Measurements from ENCODE around the gene ZBTB45. TPM values are rescaled to one million over a fixed set of nuclear protein-coding genes. Genes with fewer than 3 reads are reported as not detected.
"Not testable (repeated sequence)": the region's sequence is repeated elsewhere in the genome, so short reads cannot be mapped to it uniquely, and the experiment has no call there.

The ZBTB45 gene
- total RNA-seq, 1 experiment from 2014 or later: 8.3 TPM

DNA sequence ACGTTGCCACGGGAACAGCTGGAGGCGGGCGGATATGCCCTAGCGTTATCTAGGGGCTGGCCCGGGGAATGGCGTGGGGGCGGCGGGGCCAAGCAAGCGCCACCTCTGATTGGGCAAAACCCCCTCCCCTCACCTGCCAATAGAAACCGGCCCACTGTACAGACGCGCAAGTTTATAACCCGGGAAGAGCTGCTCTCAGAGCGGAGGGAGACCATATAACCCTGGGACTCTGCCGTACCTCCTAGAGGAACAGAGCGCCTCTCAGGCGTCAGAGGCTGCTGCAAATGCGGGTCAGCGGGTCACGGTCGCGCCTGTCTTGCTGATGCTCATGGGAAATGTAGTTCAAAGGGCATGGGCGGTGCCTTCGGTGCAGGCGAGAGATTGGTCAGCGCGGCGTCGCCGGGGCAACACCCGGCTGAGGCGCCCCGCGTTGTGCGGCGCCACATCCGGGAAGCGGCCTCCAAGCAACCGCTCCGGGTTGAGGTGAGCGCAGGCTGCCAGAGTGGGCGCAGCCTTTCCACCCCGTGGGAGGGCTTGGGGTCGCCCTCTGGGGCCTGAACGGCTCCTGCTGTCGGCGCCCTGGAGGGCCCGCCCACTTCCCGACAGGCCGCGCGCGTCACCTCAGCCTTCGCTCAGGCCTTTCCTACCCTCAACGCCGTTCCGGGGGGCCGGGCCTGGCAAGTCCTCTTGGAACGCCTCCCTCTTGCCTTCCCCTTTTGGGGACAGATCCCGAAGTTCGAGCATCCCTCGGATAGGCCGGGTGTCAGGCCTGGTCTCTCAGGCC, 43.7 kb downstream of the ZBTB45 start, which contains the start of gene ZNF446:
TSS of gene ZNF446 (plus strand) at position 639 of the 784 bp plus-strand sequence. CDS start 867 bp downstream, outside the sequence.
- Histone ChIP-seq H3K9me3 (no peaks in the 10 kb centered on the region), H3K27me3 (no peaks in the 10 kb centered on the region), H3K4me3 (peak within 1 kb of the TSS; percentile 60), H3K36me3 (peaks cover 16% of the 10 kb centered on the region)
- peak; percentile 98 for DNase-seq

DNA sequence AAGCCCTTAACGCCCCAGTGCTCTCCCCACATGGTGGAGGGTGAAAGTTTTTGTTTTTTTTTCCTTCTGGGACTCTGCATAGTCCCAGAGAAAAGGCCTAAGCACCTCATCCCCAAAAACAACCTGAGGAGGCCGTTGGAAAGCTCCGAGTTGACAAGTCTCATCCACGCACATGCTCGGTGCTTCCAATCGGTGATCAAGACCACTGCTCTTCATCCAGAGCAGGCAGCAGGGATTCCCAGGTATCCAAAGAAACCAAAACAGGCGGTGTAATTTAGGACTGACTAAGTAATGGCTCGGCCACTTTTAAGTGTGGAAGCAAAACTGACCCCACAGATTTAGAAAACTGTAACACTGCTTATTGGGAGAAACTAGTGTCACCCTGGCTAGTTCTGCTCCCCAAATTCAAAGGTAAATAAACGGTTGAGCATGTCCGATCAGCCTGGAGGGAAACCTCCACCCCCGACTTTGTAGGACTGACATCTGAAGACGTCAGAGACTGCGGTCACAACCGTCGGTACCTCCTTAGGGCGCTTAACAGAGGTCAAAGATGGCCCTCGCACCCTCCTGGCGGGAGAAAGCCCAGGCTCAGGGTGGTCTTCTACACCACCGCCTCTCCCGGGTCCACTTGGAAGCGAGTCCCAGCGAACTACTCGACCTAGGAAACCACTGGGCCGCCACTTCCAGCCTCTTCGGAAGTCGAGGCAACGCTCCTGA, 44.5 kb downstream of the ZBTB45 start:
- no peak for DNase-seq
- no peaks in the 10 kb centered on the region for H3K9me3 ChIP-seq
- no peaks in the 10 kb centered on the region for H3K27me3 ChIP-seq
- peak overlapping the region; percentile 60 for H3K4me3 ChIP-seq
- H3K36me3 ChIP-seq: peaks cover 16% of the 10 kb centered on the region

GRCh38 chr19:58474291-58474996, 45.2 kb downstream of the ZBTB45 start:
- no peak for DNase-seq
- Histone ChIP-seq H3K4me3 (no peak overlapping the region), H3K27me3 (no peaks in the 10 kb centered on the region), H3K9me3 (no peaks in the 10 kb centered on the region), H3K36me3 (peaks cover 19% of the 10 kb centered on the region)

DNA sequence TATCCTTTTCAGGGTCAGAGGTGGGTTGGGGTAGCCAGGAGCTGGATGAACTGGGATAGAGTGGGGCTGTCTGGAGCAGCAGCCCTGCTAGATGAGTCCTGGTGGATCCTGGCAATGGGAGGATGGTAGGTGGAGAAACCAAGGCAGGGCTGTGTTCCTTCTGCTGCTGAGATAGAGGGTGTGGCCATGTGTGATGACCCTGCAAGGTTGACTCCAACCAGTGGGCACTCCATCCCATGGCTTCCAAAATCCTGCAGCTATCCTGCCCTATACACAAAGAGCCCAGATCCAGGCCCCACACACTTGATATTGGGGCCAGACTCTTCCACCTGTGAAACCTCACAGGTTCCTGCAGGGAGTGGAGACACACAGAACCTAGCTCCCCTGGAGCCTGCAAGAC, 45.8 kb downstream of the ZBTB45 start:
- Histone ChIP-seq H3K4me3 (no peak overlapping the region), H3K9me3 (no peaks in the 10 kb centered on the region), H3K36me3 (peaks cover 25% of the 10 kb centered on the region), H3K27me3 (no peaks in the 10 kb centered on the region)
- no peak for DNase-seq

DNA sequence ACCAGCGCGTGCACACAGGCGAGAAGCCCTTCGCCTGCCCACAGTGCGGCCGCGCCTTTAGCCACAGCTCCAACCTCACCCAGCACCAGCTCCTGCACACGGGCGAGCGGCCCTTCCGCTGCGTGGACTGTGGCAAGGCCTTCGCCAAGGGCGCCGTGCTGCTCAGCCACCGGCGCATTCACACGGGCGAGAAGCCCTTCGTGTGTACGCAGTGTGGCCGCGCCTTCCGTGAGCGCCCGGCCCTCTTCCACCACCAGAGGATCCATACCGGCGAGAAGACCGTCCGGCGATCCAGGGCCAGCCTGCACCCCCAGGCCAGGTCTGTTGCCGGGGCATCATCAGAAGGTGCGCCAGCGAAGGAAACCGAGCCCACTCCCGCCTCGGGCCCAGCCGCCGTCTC, 47.9 kb downstream of the ZBTB45 start:
- no peak overlapping the region for H3K4me3 ChIP-seq
- DNase-seq: no peak
- H3K36me3 ChIP-seq: peaks cover 23% of the 10 kb centered on the region
- H3K9me3 ChIP-seq: no peaks in the 10 kb centered on the region
- H3K27me3 ChIP-seq: no peaks in the 10 kb centered on the region

- H3K9me3 ChIP-seq, H3K4me3 ChIP-seq, H3K27me3 ChIP-seq, DNase-seq: not testable (repeated sequence)
- H3K36me3 ChIP-seq: peaks cover 23% of the 10 kb centered on the region
Observed at GRCh38 chr19:58470837-58471543, 48.6 kb downstream of the ZBTB45 start.

DNA sequence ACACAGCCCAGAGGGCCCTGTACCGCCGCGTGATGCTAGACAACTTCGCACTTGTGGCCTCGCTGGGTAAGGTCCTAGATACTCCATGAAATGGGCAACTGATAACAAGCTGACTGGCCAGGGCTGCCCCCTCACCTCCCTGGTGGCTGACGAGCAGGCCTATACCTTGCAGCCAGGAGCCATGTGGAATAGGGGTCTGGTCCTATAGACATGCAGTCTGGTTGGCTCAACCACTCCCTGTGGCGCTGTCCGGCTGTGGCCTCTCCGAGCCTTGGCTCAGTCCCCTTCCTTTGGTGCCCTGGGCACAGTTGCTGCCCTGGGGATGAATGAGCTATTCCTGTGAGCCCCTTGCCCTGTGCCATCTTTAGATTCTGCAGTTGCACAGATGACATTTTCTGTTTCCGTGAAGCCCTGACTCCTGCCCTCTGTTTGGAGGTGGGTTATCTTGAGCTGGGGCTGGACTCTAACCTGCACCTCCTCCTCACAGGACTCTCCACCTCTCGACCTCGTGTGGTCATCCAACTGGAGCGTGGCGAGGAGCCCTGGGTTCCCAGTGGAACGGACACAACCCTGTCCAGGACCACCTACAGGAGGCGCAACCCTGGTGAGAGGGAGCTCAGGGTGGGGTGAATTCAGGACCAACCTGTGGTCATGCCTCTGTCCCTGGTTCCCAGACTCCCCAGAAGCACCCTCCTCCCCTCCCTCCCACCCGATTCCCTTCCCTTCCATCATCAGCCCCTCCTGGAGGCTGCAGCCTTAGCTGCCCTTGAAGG, 50.2 kb downstream of the ZBTB45 start:
- no peaks in the 10 kb centered on the region for H3K9me3 ChIP-seq
- peaks cover 23% of the 10 kb centered on the region for H3K36me3 ChIP-seq
- no peak overlapping the region for H3K4me3 ChIP-seq
- DNase-seq: no peak
- no peaks in the 10 kb centered on the region for H3K27me3 ChIP-seq

GRCh38 chr19:58468216-58468839, 51.3 kb downstream of the ZBTB45 start:
- H3K4me3 ChIP-seq: peak overlapping the region; percentile 73

DNA sequence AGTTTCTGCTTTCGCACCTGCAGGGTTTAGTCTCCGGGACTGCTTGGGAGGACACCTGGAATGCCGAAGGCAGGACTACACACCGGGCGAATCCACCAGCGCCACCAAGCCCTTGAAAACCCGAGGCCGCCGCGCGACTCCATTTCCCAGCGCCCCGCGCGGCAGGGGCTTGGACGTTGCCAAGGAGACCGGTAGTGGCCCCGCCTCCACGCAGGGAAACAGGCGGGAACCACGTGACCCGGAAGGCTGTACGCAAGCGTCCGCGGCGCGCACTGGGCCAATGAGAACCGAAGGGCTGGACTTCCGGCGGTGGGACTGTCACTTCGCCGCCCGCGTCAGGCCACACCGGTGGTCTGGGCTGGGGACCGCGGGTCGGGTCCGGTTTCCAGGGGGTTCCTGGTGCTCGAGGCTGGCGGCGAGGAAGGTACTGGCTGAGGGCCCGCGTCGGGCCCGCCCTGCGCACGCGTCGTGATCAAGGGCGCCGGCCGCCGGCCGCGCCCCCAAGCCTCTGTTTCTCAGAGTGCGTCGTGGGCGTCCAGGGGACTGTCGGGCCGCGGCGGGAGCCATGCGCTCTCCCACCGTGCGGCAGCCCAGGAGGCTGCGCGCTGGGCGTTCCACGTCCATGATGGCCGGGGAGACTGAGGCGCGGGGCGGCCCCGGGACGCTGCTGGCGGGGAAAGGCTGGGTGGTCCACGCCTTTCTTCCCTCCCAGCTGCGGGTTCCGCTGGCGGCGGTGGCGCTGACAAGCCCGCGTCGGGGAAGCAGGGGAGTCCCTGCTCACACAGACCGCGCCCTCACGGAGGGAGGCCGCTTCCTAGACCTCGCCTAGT, 52.6 kb downstream of the ZBTB45 start, which contains the start of gene ZNF324:
TSS of gene ZNF324 (plus strand) at position 321 of the 830 bp plus-strand sequence. CDS start 2,106 bp downstream, outside the sequence.
- Histone ChIP-seq H3K36me3 (peaks cover 13% of the 10 kb centered on the region), H3K9me3 (no peaks in the 10 kb centered on the region), H3K27me3 (no peaks in the 10 kb centered on the region), H3K4me3 (peak within 1 kb of the TSS; percentile 73)
- peak; percentile 97 for DNase-seq

More at GRCh38 chr19:58468216-58468839, 51.3 kb downstream of the ZBTB45 start:
- Histone ChIP-seq H3K9me3 (no peaks in the 10 kb centered on the region), H3K27me3 (no peaks in the 10 kb centered on the region), H3K36me3 (peaks cover 20% of the 10 kb centered on the region)
- peak; percentile 18 for DNase-seq

DNA sequence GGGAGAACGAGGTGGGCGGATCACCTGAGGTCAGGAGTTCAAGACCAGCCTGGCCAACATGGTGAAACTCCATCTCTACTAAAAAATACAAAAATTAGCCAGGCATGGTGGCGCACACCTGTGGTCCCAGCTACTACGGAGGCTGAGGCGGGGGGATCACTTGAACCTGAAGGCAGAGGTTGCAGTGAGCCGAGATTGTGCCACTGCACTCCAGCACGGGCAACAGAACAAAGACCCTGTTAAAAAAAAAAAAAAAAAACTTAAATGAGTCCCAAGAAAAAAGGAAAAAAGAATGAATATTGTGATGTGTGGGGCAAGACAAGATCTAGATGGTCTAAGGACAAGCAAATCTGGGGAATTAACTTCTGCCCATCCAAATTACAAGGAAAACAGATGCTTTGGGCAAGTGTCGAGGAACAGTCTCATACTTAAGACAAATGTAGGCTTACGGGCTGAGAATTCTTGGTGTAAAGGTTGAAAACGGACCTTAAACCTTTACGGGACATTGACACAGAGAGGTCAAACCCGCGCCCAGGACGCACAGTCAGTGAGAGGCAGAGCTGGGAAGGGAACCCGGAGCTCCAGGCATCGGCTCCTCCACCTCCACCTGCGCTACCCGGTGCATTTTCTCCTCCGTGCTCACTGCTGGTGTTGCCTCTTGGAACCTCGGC, 53.4 kb downstream of the ZBTB45 start:
- no peaks in the 10 kb centered on the region for H3K27me3 ChIP-seq
- no peaks in the 10 kb centered on the region for H3K9me3 ChIP-seq
- peak; percentile 21 for DNase-seq
- H3K36me3 ChIP-seq: peaks cover 9% of the 10 kb centered on the region
- H3K4me3 ChIP-seq: peak overlapping the region; percentile 73

Other genes with a start within 250 kb of the ZBTB45 start
- gene ZNF8, start 240.9 kb downstream of the ZBTB45 start, total RNA-seq (2014; rRNA removed; shearing (Covaris generic); ENCODE audit: low replicate concordance): 1.5 and 3.0 TPM in 2 replicates
- gene ERVK3-1, start 214.4 kb downstream of the ZBTB45 start, total RNA-seq (2014; rRNA removed; shearing (Covaris generic); ENCODE audit: low replicate concordance): 26.0 and 32.0 TPM in 2 replicates
- gene ZSCAN22, start 192.8 kb downstream of the ZBTB45 start, total RNA-seq (2014; rRNA removed; shearing (Covaris generic); ENCODE audit: low replicate concordance): 0.12 and 2.5 TPM in 2 replicates
- 29.0 TPM in 1 of 2 replicates, not detected in the other for gene A1BG, start 166.3 kb downstream of the ZBTB45 start, total RNA-seq (2014; rRNA removed; shearing (Covaris generic); ENCODE audit: low replicate concordance)
- gene ZNF497, start 157.1 kb downstream of the ZBTB45 start, total RNA-seq (2014; rRNA removed; shearing (Covaris generic); ENCODE audit: low replicate concordance): 3.0 and 3.2 TPM in 2 replicates
- 1.4 and 4.0 TPM in 2 replicates for gene ZNF837, start 138.8 kb downstream of the ZBTB45 start, total RNA-seq (2014; rRNA removed; shearing (Covaris generic); ENCODE audit: low replicate concordance)
- 3,455 and 3,636 TPM in 2 replicates for gene RPS5, start 132.5 kb downstream of the ZBTB45 start, total RNA-seq (2014; rRNA removed; shearing (Covaris generic); ENCODE audit: low replicate concordance)
- 6.6 TPM in 1 of 2 replicates, not detected in the other for gene RNF225, start 124.2 kb downstream of the ZBTB45 start, total RNA-seq (2014; rRNA removed; shearing (Covaris generic); ENCODE audit: low replicate concordance)
- gene ZNF584, start 111.2 kb downstream of the ZBTB45 start, total RNA-seq (2014; rRNA removed; shearing (Covaris generic); ENCODE audit: low replicate concordance): 25.3 and 32.4 TPM in 2 replicates
- gene ZNF132, start 79.7 kb downstream of the ZBTB45 start, total RNA-seq (2014; rRNA removed; shearing (Covaris generic); ENCODE audit: low replicate concordance): not detected in 2 replicates
- gene ZNF324B, start 68.2 kb downstream of the ZBTB45 start, total RNA-seq (2014; rRNA removed; shearing (Covaris generic); ENCODE audit: low replicate concordance): 11.5 and 22.9 TPM in 2 replicates
- 15.2 and 16.0 TPM in 2 replicates for gene ZNF324, start 52.7 kb downstream of the ZBTB45 start, total RNA-seq (2014; rRNA removed; shearing (Covaris generic); ENCODE audit: low replicate concordance)
- 18.4 and 23.5 TPM in 2 replicates for gene ZNF446, start 43.5 kb downstream of the ZBTB45 start, total RNA-seq (2014; rRNA removed; shearing (Covaris generic); ENCODE audit: low replicate concordance)
- gene SLC27A5, start 7.8 kb downstream of the ZBTB45 start, total RNA-seq (2014; rRNA removed; shearing (Covaris generic); ENCODE audit: low replicate concordance): 5.5 and 13.0 TPM in 2 replicates
- 352 and 641 TPM in 2 replicates for gene TRIM28, start 24.3 kb upstream of the ZBTB45 start, total RNA-seq (2014; rRNA removed; shearing (Covaris generic); ENCODE audit: low replicate concordance)
- 50.3 and 58.8 TPM in 2 replicates for gene CHMP2A, start 35.3 kb upstream of the ZBTB45 start, total RNA-seq (2014; rRNA removed; shearing (Covaris generic); ENCODE audit: low replicate concordance)
- 132 and 239 TPM in 2 replicates for gene UBE2M, start 38.8 kb upstream of the ZBTB45 start, total RNA-seq (2014; rRNA removed; shearing (Covaris generic); ENCODE audit: low replicate concordance)
- 9.4 and 23.8 TPM in 2 replicates for gene MZF1, start 53.5 kb upstream of the ZBTB45 start, total RNA-seq (2014; rRNA removed; shearing (Covaris generic); ENCODE audit: low replicate concordance)